ENCODE measurements around the gene CNN1.

DNA sequence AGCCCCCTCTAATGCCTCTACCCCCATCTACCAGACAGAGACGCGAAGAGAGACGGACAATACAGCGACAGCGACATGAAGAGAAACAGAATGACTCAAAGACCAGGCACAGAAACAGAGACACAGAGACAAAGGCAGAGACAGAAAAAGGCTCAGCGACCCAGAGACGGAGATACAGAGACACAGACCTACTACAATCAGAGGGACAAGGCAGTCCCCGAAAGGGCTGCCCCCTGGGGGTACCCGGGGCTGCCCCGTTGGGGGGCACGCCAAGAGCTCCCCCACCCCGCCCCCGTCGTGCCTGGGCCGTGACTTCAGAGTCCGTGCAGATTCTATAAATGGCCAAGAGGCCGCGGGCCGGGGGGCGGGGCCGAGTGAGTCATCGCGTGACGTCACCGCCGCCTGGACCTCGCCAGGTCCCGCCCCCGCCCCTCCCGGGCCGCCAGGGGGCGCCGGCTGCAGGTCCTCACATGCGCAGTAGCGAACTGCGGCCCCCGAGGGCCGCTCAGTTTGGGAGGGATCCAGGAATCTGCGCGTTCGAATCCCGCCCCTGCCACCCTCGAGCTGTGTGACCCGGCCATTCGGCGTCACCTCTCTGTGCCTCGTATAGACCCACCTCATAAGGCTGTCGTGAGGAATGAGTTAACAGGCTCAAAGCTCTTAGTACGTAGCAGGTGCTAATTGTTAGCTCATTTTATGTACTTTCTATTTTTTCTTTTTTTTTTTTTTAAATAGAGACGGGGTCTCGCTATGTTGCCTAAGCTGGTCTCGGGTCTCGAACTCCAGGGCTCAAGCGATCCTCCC lies 2.7 kb upstream of the CNN1 start:
- TF ChIP-seq TAF1 (IDR thresholded peaks at IDR 0.05; ENCODE audit: borderline replicate concordance, insufficient read depth, low read length) (peak; percentile 47; the same call in 1 of the 2 replicates), POLR2AphosphoS5 (IDR thresholded peaks at IDR 0.05; ENCODE audit: low read depth, low read length) (peak; percentile 73; the same call in 1 of the 2 replicates), FOXP2 (optimal IDR thresholded peaks at IDR 0.05; ENCODE audit: borderline replicate concordance, extremely low read depth, extremely low read length, insufficient read depth) (peak; percentile 71), SIN3A (IDR thresholded peaks at IDR 0.05; ENCODE audit: borderline replicate concordance, insufficient read depth, low read length) (no peak)
- TF ChIP-seq, protein P1, sequence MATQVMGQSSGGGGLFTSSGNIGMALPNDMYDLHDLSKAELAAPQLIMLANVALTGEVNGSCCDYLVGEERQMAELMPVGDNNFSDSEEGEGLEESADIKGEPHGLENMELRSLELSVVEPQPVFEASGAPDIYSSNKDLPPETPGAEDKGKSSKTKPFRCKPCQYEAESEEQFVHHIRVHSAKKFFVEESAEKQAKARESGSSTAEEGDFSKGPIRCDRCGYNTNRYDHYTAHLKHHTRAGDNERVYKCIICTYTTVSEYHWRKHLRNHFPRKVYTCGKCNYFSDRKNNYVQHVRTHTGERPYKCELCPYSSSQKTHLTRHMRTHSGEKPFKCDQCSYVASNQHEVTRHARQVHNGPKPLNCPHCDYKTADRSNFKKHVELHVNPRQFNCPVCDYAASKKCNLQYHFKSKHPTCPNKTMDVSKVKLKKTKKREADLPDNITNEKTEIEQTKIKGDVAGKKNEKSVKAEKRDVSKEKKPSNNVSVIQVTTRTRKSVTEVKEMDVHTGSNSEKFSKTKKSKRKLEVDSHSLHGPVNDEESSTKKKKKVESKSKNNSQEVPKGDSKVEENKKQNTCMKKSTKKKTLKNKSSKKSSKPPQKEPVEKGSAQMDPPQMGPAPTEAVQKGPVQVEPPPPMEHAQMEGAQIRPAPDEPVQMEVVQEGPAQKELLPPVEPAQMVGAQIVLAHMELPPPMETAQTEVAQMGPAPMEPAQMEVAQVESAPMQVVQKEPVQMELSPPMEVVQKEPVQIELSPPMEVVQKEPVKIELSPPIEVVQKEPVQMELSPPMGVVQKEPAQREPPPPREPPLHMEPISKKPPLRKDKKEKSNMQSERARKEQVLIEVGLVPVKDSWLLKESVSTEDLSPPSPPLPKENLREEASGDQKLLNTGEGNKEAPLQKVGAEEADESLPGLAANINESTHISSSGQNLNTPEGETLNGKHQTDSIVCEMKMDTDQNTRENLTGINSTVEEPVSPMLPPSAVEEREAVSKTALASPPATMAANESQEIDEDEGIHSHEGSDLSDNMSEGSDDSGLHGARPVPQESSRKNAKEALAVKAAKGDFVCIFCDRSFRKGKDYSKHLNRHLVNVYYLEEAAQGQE (IDR thresholded peaks at IDR 0.05; ENCODE audit: insufficient read depth in 1 of 2, low read depth in 2 of 2, low read length in 2 of 2) = no peak

Data from PFSK-1 (cell line).